Right atrium auricular region (tissue), 2 donors: ENCODE data around the gene MSMO1. TPM values are rescaled to one million over a fixed set of nuclear protein-coding genes. Genes with fewer than 3 reads are reported as not detected.
A peak's percentile ranks its signal among the peaks of the same experiment; 100 is the strongest.
"Not testable (repeated sequence)": the region's sequence is repeated elsewhere in the genome, so short reads cannot be mapped to it uniquely, and the experiment has no call there.

Experiments
- DNase-seq: peaks from one replicate; pipeline ENCODE4 v3.0.0-alpha.2; 2019; ENCODE audit warnings: low spot score
- H3K27ac ChIP-seq, 2 donors: fragments of 200-600 bp; sonication (generic); 1 replicate in 1 of 2; 2 replicates in 1 of 2; pipeline ENCODE4 v1.5.1; 2016 to 2019
- H3K27me3 ChIP-seq, 2 donors: fragments of 200-600 bp; sonication (generic); one replicate each; pipeline versions ENCODE4 v1.5.1 to v1.6.0; 2017 to 2019
- H3K36me3 ChIP-seq: fragments of 200-600 bp; sonication (generic); one replicate; pipeline ENCODE4 v1.5.1; 2016
- H3K4me1 ChIP-seq, 2 donors: fragments of 200-600 bp; sonication (generic); one replicate each; pipeline versions ENCODE4 v1.5.1 to v1.6.0; 2017 to 2019
- H3K4me3 ChIP-seq, 2 donors: fragments of 200-600 bp; sonication (generic); 1 replicate in 1 of 2; 2 replicates in 1 of 2; pipeline ENCODE4 v1.5.1; 2017 to 2019; ENCODE audit warnings: mild to moderate bottlenecking in 1 of 2, moderate library complexity in 1 of 2
- H3K9me3 ChIP-seq, 2 donors: fragments of 200-600 bp; sonication (generic); one replicate each; pipeline ENCODE4 v1.5.1; 2019
- CTCF ChIP-seq, 2 donors: fragments of 200-600 bp; sonication (generic); IDR thresholded peaks; one replicate each; pipeline ENCODE4 v1.5.1; 2019; ENCODE audit warnings: antibody characterized with exemption in 2 of 2
- total RNA-seq, 2 donors: library from RNA; depleted of rRNA; stranded (reverse); fragments of >200 nt; gene quantifications; one replicate each; pipeline ENCODE4 v1.1.0, GENCODE V29; 2016

Gene MSMO1
- total RNA-seq: 10 to 100 TPM; 11.3 to 20.3 TPM

GRCh38 chr4:165327211-165328100, at the start of gene MSMO1:
TSS of gene MSMO1 (plus strand) at chr4:165327669. CDS start at chr4:165333371, 5,702 bp downstream.
- H3K36me3 ChIP-seq: no peaks in the 10 kb centered on the region
- peak; percentile 99 for DNase-seq
- H3K27me3 ChIP-seq: no peaks in the 10 kb centered on the region
- no peak for TF ChIP-seq CTCF (IDR thresholded peaks at IDR 0.05)
- peak within 1 kb of the TSS; percentile 80 to 83 for H3K27ac ChIP-seq
- H3K9me3 ChIP-seq: no peaks in the 10 kb centered on the region
- peaks cover 0 to 20% of the 10 kb centered on the region in 2 donors for H3K4me1 ChIP-seq
- peak within 1 kb of the TSS; percentile 80 to 95 for H3K4me3 ChIP-seq

- H3K4me1 ChIP-seq, DNase-seq, H3K27ac ChIP-seq, H3K4me3 ChIP-seq, H3K27me3 ChIP-seq, H3K9me3 ChIP-seq, H3K36me3 ChIP-seq: not testable (repeated sequence)
These were observed 47.9 kb upstream of the MSMO1 start for GRCh38 chr4:165279531-165279930.

- not testable (repeated sequence) for H3K4me3 ChIP-seq, H3K36me3 ChIP-seq, H3K4me1 ChIP-seq, H3K27me3 ChIP-seq, H3K9me3 ChIP-seq, DNase-seq, H3K27ac ChIP-seq
These were observed 42.8 kb upstream of the MSMO1 start for GRCh38 chr4:165284697-165285096.

- not testable (repeated sequence) for H3K36me3 ChIP-seq, H3K27me3 ChIP-seq, DNase-seq, H3K9me3 ChIP-seq, H3K4me1 ChIP-seq, H3K27ac ChIP-seq, H3K4me3 ChIP-seq
These were observed 40.7 kb upstream of the MSMO1 start for GRCh38 chr4:165286619-165287340.

- no peak for DNase-seq
These were observed 39.2 kb upstream of the MSMO1 start for GRCh38 chr4:165288226-165288625.

GRCh38 chr4:165288639-165289422, 38.6 kb upstream of the MSMO1 start:
- Histone ChIP-seq H3K27ac (no peak overlapping the region), H3K4me3 (no peak overlapping the region), H3K4me1 (no peaks in the 10 kb centered on the region), H3K27me3 (no peaks in the 10 kb centered on the region), H3K9me3 (no peaks in the 10 kb centered on the region), H3K36me3 (no peaks in the 10 kb centered on the region)
- DNase-seq: no peak
- TF ChIP-seq CTCF (IDR thresholded peaks at IDR 0.05): no peak

More at GRCh38 chr4:165288226-165288625, 39.2 kb upstream of the MSMO1 start:
- H3K36me3 ChIP-seq: no peaks in the 10 kb centered on the region
- no peak overlapping the region for H3K4me3 ChIP-seq
- H3K4me1 ChIP-seq: no peaks in the 10 kb centered on the region
- H3K27me3 ChIP-seq: no peaks in the 10 kb centered on the region
- no peaks in the 10 kb centered on the region for H3K9me3 ChIP-seq
- no peak for TF ChIP-seq CTCF (IDR thresholded peaks at IDR 0.05)
- no peak overlapping the region for H3K27ac ChIP-seq

- no peaks in the 10 kb centered on the region for H3K27me3 ChIP-seq
- no peaks in the 10 kb centered on the region for H3K4me1 ChIP-seq
- TF ChIP-seq CTCF (IDR thresholded peaks at IDR 0.05): no peak
- H3K9me3 ChIP-seq: no peaks in the 10 kb centered on the region
- no peak overlapping the region for H3K27ac ChIP-seq
- no peak for DNase-seq
- H3K4me3 ChIP-seq: no peak overlapping the region
- no peaks in the 10 kb centered on the region for H3K36me3 ChIP-seq
These were observed 38.1 kb upstream of the MSMO1 start for GRCh38 chr4:165289423-165289785.
